Femur (tissue), 1 donor: Measurements from ENCODE around the gene HPS5.
A peak's percentile ranks its signal among the peaks of the same experiment; 100 is the strongest.
"Not testable (repeated sequence)": the region's sequence is repeated elsewhere in the genome, so short reads cannot be mapped to it uniquely, and the experiment has no call there.

Source experiments
- DNase-seq: peaks from one replicate; pipeline ENCODE4 v3.0.0-alpha.2; 2017

HPS5 gene

DNA sequence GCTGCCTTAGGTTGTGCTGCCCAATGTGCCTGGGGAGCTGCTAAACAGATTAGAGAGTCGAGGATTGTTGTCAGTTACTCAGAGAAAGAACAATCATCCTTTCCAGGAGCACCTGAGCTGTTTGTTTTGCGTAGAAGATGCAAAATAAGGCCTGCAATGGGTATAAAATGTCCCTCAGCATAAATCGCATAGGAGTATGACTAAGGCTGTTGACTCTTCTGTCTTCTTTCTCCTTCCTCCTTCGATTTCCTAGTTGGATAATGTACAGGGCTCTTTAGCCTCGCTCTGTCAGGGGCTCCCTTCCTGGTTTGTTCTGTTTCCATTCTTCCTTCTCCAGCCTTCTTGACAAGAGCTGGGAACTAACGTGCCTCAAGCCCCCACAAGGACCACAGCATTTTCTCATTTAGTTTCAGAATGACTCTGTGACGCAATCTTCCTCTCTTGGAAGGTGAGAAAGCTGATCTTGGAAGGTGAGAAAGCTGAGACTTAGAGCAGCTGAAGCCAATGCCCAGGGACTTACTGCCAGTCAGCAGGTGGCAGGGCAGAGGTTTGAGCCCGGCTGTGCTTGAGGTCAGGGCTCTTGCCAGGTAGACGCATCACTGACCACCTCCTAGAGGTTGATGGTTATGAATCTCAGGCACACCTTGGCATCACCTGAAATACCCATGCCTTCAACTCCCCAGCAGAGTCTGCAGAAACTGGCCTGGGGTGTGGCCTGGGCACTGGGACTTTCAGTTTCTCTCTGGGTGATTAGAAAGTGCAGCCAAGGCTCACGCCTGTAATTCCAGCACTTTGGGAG is 54.4 kb downstream of the HPS5 start:
- not testable (repeated sequence) for DNase-seq

DNA sequence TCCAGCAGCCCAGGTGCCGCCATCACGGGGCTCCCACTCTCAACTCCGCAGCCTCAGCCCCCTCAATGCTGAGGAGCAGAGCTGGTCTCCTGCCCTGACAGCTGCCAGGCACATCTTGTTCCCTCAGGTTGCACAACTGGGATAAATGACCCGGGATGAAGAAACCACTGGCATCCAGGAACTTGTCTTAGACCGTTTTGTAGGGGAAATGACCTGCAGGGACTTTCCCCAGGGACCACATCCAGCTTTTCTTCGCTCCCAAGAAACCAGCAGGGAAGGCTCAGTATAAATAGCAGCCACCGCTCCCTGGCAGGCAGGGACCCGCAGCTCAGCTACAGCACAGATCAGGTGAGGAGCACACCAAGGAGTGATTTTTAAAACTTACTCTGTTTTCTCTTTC is 56.0 kb downstream of the HPS5 start, which contains the start of gene SAA1:
Gene SAA1 (plus strand): TSS at position 316 of the 400 bp plus-strand sequence. CDS start 624 bp downstream, outside the sequence.
- no peak for DNase-seq

DNA sequence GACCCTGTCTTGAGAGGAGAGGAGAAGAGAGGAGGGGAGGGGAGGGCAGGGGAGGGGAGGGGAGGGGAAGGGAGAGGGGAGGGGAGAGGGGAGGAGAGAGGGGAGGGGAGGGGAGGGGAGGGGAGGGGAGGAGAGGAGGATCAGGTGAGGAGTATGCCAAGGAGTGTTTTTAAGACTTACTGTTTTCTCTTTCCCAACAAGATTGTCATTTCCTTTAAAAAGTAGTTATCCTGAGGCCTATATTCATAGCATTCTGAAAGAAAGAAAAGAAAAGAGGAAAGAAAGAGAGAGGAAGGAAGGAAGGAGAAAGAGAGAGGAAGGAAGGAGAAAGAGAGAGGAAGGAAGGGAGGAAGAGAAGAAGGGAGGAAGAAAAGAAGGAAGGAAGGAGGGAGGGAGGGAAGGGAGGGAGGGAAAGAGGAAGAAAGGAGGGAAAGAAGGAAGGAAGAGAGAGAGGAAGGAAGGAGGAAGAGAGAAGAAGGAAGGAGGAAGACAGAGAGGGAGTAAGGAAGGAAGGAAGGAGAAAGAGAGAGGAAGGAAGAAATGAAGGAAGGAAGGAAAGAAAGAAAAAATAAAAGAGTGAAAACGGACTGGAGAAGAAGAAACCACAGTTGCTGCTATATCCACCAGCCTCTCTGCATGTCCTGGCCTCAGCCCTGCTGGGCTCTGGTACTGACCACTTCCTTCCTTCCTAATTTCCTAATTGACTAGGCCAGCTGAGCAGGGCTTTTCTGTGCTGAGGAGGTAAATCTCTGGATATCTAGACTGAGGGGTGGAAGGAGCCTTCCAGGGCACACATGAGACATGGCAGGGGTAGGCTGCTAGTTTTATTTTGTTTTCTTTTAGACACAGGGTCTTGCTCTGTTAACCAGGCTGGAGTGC is 57.0 kb downstream of the HPS5 start:
- no peak for DNase-seq

DNA sequence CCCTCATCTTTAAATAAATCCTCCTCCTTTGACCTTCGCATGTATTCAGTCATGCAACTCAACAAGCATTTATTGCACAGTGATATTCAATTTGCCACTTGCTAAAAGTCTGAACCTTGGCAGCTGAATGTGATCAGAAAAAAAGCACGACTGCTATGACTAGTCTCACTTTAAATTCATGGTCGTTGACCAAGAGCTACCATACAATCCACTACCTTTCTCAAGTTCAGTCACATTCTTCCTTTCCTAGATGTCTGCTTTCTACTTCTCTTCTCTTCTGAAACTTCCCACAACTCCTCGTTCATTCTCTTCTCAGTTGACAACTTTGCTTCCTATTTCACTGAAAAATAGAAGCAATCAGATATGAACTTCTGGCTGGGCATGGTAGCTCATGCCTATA is 57.9 kb downstream of the HPS5 start:
- DNase-seq: no peak

DNA sequence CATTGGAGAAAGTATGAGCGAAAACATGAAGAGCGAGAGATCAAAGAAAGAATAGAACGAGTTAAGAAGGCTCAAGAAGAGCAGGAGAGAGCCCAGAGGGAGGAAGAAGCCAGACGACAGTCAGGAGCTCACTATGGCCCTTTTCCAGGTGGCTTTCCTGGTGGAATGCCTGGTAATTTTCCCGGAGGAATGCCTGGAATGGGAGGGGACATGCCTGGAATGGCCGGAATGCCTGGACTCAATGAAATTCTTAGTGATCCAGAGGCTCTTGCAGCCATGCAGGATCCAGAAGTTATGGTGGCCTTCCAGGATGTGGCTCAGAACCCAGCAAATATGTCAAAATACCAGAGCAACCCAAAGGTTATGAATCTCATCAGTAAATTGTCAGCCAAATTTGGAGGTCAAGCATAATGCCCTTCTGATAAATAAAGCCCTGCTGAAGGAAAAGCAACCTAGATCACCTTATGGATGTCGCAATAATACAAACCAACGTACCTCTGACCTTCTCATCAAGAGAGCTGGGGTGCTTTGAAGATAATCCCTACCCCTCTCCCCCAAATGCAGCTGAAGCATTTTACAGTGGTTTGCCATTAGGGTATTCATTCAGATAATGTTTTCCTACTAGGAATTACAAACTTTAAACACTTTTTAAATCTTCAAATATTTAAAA is 59.1 kb downstream of the HPS5 start:
- DNase-seq: not testable (repeated sequence)

DNA sequence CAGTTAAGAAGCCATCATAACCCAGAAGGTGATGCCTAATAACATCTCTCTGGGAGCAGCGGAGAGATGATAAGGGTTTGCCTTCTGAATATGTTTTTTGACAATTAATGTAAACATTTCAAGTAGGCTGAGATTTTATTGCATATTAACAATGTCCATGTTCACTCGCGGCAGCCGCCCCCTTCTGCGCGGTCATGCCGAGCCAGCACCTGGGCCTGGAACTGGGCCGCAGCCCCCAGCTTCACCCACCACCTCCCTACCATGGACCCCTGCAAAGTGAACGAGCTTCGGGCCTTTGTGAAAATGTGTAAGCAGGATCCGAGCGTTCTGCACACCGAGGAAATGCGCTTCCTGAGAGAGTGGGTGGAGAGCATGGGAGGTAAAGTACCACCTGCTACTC is 60.2 kb downstream of the HPS5 start:
- no peak for DNase-seq

DNA sequence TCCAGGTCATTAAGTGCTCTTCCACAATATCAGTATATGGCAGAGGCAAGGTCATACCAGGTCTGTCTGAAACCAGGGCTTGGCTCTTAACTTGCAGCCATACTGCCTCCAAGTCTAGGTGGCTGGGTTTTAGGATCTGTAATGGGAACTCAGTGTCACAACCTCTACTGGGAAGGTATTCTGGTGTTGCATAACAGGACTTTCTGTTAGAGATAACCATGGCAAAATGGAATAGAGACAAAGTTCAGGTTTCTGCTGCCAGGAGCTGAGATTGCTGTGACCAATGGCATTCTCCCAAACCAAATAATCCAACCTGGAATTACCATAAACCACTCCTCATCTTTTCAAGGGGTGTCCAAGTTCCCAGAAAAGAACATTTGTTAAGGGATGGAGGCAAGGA is 62.7 kb downstream of the HPS5 start:
- no peak for DNase-seq

DNA sequence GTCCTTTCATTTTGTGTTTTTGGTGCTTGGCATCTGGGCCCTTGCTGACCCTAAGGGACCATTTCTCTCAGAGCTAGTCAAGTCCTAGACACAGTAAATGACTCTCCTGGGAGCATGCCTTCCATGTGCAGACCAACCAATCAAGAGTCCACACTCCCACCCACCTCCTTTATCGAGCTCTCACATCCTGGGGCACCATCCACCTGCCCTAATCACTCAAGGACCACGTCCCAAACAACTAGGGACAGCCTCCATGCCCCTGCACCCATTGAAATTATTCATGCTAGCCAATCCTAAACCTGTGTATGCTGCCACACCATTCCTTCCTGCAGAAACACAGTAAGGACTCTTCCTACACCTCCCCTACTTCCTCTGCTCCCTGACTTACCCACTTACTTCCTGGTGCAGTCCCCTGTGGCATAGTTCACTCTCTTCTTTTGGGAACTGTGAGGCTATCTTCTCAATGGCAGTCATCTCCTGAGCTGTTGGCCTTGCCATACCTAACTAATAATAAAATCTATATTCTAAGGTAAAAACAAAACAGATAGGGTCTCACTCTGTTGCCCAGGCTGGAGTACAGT is 67.1 kb downstream of the HPS5 start:
- DNase-seq: no peak

DNA sequence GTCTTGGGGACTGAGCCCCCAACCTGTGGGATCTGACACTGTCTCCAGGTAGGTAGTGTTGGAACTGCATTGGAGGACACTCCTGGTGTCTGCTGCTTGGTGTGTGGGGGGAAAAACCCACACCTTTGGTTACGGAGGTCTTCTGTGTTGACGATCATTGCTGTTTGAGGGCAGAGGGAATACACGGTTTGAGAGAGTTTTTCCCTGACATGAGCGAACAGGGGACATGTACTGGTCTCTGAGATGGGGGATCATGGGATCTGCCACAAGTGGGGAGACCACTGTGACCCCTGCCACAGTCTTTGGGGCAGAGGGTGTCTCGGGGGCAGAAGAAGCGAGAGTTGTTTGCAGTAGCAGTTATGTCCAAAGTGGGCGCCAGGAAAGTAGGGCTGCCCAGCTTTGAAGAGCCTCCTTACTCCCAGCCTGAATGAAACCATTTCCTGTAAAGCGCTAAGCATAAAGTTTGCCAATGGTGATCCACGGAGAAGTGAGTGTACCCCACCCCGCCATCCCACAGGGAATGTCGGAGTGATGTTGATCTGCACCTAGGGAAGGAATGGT is 68.1 kb downstream of the HPS5 start:
- no peak for DNase-seq

DNA sequence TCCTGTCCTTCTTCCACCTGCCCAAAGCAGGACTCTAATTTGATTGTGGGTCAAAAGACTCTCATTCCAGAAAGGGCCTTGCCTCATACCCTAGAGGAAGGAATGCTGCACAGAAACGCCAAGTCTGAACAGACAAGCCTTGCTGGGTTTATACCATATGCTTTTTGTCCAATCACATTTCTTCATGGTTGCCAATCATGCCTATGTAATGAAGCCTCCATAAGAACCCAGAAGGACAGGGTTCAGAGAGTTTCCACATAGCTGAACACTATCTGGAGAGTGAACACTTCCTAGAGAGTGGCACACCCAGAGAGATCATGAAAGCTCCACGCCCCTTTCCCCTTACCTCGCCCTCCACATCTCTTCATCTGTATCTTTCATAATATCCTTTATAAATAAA is 68.7 kb downstream of the HPS5 start:
- no peak for DNase-seq

DNA sequence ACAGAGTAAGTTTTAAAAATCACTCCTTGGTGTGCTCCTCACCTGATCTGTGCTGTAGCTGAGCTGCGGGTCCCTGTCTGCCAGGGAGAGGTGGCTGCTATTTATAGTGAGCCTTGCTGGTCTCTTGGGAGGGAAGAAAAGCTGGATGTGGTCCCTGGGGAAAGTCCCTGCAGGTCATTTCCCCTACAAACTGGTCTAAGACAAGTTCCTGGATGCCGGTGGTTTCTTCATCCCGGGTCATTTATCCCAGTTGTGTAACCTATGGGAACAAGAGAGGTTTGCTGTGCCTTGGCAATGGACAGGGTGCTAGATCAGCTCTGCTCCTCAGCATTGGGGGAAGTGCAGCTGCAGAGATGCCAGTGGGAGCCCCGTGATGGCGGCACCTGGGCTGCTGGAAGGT is 73.4 kb downstream of the HPS5 start, which contains the start of gene SAA2:
Gene SAA2 (minus strand): TSS at position 108 of the 400 bp plus-strand sequence. CDS start 657 bp downstream, outside the sequence.
- no peak for DNase-seq

DNA sequence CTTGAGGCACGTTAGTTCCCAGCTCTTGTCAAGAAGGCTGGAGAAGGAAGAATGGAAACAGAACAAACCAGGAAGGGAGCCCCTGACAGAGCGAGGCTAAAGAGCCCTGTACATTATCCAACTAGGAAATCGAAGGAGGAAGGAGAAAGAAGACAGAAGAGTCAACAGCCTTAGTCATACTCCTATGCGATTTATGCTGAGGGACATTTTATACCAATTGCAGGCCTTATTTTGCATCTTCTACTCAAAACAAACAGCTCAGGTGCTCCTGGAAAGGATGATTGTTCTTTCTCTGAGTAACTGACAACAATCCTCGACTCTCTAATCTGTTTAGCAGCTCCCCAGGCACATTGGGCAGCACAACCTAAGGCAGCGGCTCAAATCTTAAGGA is 74.8 kb downstream of the HPS5 start:
- not testable (repeated sequence) for DNase-seq

DNA sequence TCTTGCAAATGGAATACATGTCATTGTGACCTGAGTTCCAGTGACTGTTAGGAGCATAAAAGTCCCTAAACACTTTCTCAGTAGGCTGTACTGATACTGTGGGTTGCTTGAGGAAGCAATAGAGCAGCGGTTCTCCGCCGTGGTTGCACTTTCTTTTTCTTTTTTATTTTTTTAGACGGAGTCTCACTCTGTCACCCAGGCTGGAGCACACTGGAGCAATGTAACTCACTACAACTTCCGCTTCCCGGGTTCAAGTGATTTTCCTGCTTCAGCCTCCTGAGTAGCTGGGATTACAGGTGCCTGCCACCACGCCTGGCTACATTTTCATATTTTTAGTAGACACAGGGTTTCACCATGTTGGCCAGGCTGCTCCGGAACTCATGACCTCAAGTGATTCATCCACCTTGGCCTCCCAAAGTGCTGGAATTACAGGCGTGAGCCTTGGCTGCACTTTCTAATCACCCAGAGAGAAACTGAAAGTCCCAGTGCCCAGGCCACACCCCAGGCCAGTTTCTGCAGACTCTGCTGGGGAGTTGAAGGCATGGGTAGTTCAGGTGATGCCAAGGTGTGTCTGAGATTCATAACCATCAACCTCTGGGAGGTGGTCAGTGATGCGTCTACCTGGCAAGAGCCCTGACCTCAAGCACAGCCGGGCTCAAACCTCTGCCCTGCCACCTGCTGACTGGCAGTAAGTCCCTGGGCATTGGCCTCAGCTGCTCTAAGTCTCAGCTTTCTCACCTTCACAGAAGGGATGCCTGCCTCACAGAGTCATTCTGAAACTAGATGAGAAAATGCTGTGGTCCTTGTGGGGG is 75.4 kb downstream of the HPS5 start:
- not testable (repeated sequence) for DNase-seq

DNA sequence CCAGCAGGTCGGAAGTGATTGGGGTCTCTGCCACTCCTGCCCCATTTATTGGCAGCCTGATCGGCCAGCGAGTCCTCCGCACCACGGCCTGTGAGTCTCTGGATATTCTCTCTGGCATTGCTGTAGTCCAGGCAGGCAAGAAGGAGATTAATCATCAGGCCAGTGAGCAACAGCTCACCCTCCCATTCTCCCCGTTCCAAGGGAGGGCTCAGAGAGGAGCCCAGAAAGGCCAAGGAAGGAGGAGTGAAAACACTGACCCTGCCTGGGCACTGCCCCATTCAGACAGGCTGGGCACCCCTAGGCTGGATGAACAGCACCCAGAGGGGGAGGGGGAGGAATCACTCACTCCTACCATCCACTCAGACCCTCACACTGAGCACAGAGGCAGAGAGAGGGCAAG is 76.5 kb downstream of the HPS5 start:
- DNase-seq: no peak

DNA sequence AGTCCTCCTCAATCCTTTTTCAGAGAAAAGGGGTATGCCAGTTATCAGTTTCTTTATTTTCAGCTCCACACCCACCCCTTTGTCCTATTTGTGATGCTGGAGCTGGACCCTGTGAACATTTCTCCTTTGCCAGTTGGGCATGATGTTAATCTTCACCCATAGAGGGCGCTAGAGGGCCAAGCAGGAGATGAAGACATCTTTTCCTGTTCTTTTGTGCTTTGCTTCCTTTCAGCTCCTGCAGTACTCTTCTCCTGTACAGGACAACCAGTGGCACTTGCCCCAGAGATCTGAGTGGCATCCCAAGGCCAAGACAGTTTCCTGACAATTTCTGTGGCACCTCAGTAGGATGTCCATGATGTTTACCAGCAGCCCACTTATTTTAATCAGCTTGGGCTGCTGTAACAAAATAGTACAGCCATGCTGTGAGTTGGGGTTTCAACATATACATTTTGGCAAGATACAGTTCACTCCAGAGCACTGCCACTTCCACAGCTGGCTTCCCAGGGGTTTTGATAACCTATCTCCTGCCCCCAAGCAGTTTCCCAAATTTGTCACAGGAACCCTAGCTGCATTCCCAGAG is 78.1 kb downstream of the HPS5 start:
- DNase-seq: peak; percentile 31

DNA sequence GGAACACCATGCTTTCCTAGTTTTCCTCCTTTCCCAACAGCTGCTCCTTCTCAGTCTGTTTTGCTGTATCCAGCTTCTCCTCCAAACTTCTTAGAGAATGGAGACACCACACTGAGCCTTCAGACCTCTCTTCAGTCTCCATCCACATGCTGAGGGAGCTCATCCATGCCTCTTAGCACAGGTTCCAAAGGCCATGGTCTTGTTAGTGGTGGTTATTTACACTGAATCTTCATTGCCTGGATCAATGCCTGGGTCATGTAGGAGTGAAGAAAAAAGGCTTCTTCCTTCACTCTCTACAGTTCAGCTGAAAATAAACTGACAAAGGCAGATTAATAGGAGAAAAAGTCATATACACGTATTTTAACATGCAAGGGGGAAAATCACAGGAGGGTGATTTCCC is 82.3 kb downstream of the HPS5 start:
- DNase-seq: no peak

DNA sequence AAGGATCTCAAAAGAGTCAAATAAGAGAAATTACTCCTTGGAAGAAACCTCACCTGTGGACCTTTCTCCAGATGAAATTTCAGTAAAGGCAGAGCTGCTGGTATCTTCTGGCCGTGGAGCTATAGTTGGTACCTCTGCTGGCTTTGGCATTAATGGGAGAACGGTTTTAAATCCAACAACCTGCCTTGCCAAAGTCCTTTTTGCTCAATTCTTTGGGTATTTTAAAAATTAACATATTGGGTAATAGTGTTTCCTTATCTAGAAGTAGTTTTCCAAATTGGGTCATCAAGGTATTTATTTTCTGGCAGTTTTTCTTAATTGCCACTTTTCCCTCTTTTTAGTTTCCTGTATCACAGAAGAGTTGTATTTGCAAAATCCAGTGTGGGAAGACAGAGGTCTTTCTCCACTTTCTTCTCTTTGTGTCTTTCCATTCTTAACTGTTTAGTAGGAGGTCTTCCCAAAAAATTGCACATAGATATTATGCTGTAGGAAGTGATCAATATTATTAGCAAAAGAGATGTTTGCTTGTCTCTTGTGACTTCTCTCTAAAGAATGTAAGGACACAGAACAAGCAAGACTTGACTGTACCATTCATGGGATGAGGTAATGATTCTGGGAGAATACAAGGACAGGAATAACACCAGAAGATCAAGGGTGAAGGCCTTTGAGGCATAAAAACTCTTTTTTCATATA is 85.1 kb downstream of the HPS5 start, which contains the start of gene SAA4:
Gene SAA4 (minus strand): TSS at position 139 of the 693 bp plus-strand sequence. CDS start 876 bp downstream, outside the sequence.
- no peak for DNase-seq

DNA sequence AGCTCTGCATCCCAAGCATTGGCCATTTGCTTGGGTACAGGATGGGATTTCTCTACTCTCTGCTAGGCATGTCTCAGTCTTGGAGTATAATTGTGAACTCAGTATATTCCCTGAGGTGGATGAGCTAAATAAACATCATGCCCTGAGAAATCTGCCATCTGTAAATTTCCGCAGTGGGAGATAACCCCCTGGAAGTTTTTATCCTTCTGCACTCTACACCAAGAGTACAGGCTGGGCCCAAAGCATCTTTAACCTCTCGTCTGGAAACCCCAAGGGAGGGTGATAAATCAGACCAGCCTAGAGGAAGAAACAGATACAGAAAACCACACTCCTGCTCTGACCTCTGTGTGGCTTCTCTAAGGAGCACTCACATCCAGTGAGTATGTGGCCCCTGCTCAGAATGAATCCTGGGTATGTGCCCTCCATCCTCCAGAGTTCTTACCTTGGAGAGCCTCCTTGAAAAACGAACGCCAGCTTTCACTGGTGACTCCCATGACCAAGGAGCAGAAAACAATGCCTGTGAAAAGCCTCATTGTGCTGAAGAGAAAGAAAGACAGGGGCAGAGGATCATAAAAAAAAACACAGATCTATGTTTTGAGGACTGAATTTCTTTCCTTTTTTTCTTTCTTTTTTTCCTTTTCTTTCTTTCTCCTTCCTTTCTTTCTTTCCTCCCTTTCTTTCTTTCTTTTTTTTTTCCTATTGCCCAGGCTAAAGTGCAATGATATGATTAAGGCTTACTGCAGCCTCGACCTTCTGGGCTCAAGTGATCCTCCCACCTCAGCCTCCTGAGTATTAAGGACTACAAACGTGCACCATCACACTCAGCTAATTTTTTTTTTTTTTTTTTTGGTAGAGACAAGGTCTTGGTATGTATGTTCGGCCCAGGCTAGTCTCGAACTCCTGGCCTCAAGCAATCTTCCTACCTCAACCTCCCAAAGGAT is 86.3 kb downstream of the HPS5 start:
- DNase-seq: no peak

DNA sequence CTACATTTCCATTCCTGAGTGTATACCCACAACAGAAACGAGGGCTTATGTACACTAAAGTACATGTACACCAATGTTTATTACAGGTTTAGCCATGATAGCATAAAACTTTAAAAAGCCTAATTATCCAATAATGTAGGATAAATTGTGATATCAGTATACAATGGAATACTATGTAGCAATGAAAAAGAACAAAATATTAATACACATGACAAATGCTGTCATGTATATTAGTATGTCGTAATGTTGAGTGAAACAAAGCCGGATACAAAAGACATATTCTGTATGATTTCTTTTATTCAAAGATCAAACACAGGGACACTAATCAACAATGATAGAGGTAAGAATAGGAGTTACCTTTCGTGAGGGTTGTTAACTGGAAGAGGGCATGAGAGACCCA is 88.0 kb downstream of the HPS5 start:
- no peak for DNase-seq
